ENCODE measurements around the gene APH1B. TPM values are rescaled to one million over a fixed set of nuclear protein-coding genes. Genes with fewer than 3 reads are reported as not detected.
A peak's percentile ranks its signal among the peaks of the same experiment; 100 is the strongest.
"Not testable (repeated sequence)": the region's sequence is repeated elsewhere in the genome, so short reads cannot be mapped to it uniquely, and the experiment has no call there.

Gene APH1B
- total RNA-seq, 1 donor from 2014 or later = 30.6 TPM

GRCh38 chr15:63332367-63333124 is 55.1 kb downstream of the APH1B start:
- no peak for DNase-seq

- DNase-seq = no peak
These were observed 57.4 kb downstream of the APH1B start for GRCh38 chr15:63334821-63335220.

GRCh38 chr15:63335543-63336240 is 58.3 kb downstream of the APH1B start:
- no peak for DNase-seq

- DNase-seq = no peak
These were observed 59.6 kb downstream of the APH1B start for GRCh38 chr15:63337046-63337445.

- DNase-seq = no peak
These were observed 60.8 kb downstream of the APH1B start for GRCh38 chr15:63338170-63338569.

GRCh38 chr15:63339006-63339766 is 61.8 kb downstream of the APH1B start:
- peak; percentile 23 for DNase-seq

GRCh38 chr15:63339836-63340235 is 62.4 kb downstream of the APH1B start:
- DNase-seq = no peak

- no peak for DNase-seq
These were observed 62.9 kb downstream of the APH1B start for GRCh38 chr15:63340353-63340752.

- no peak for DNase-seq
These were observed 63.5 kb downstream of the APH1B start for GRCh38 chr15:63340878-63341277.

GRCh38 chr15:63341898-63342297 is 64.5 kb downstream of the APH1B start:
- DNase-seq = no peak

- DNase-seq = not testable (repeated sequence)
These were observed 65.7 kb downstream of the APH1B start for GRCh38 chr15:63342996-63343562.

- no peak for DNase-seq
These were observed 67.5 kb downstream of the APH1B start for GRCh38 chr15:63344731-63345390.

GRCh38 chr15:63345391-63345752 is 68.0 kb downstream of the APH1B start:
- DNase-seq = no peak

GRCh38 chr15:63347074-63347857 is 69.9 kb downstream of the APH1B start:
- DNase-seq = no peak

GRCh38 chr15:63348392-63348791 is 71.0 kb downstream of the APH1B start:
- peak; percentile 59 for DNase-seq

GRCh38 chr15:63349156-63349555 is 71.8 kb downstream of the APH1B start:
- no peak for DNase-seq

GRCh38 chr15:63349621-63350020 is 72.2 kb downstream of the APH1B start:
- no peak for DNase-seq

- DNase-seq = no peak
These were observed 72.8 kb downstream of the APH1B start for GRCh38 chr15:63350178-63350621.

GRCh38 chr15:63351170-63351569 is 73.8 kb downstream of the APH1B start:
- DNase-seq = no peak

- no peak for DNase-seq
These were observed 75.4 kb downstream of the APH1B start for GRCh38 chr15:63352808-63353207.

GRCh38 chr15:63353261-63353660 is 75.9 kb downstream of the APH1B start:
- no peak for DNase-seq
